NCI-H748 (cell line): ENCODE data around the gene DDX60.
A peak's percentile ranks its signal among the peaks of the same experiment; 100 is the strongest.

ENCODE experiments used
- DNase-seq: peaks from one replicate; lab custom pipeline; 2025; ENCODE audit not compliant: unreplicated experiment; lab: John Stamatoyannopoulos, UW

Gene DDX60

DNA sequence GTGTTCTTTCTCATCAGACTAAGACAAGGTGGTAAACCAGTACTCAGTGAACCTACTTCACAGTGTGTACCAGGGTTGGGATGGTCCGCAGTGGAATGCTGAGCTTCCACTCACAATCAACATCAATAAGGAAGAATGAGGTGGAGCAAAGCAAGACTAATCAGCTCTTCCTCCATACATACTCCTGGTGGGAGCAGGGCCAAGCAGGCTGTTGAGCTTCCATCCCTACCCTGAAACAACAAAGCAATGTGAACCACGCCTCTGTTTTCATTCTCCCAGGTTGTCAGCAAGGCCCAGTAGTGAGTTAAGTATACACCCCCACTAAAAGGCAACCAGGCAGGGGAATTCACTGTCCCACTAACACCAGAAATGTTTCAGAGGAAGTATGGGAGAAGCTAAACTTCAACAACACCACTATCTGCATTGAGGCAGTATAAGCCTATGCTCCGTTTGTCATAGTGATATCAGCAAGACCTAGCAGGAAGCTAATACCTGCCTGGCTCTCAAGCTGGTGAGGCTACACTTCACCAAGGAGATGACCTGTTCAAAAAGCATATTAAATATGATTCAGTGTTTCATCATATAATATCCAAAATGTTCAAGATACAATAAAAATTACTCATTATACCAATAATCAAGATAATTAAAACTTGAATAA, 109.5 kb downstream of the DDX60 start:
- no peak for DNase-seq

DNA sequence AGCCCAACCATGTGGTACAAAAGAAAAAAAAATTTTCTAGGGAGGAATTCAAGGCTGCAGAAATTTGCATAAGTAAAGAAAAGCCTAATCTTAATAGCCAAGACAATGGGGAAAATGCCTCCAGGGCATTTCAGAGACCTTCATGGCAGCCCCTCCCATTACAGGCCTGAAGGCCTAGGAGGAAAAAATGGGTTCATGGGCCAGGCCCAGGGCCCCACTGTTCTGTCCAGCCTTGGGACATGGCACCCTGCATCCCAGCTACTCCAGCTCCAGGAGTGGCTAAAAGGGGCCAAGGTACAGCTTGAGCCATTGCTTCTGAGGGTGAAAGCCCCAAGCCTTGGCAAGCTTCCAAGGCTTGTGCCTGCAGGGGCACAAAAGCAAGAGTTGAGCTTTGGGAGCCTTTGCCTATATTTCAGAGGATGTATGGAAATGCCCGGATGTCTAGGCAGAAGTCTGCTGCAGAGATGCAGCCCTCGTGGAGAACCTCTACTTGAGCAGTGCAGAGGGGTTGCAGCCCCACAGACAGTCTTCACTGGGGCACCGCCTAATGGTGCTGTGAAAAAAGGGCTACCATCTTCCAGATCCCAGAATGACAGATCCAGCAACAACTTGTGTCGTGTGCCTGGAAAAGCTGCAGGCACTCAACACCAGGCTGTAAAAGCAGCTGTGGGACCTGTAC, 115.2 kb downstream of the DDX60 start:
- DNase-seq = no peak

DNA sequence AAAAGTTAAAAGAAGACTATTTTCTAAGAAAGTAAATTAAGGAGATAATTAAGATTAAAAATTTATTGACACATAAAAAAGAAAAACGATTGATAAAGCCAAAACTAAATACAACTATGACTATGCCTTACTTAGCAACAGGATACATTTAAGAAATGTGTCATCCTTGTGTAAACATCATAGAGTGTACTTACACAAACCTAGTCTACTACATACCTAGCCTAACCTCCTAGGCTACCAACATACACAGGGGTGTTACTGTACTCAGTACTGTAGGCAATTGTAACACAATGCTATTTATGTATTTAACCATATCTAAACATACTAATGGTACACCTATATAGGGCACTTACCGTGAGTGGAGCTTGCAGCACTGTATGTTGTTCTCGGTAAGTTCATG, 117.9 kb downstream of the DDX60 start:
- DNase-seq = peak; percentile 43

DNA sequence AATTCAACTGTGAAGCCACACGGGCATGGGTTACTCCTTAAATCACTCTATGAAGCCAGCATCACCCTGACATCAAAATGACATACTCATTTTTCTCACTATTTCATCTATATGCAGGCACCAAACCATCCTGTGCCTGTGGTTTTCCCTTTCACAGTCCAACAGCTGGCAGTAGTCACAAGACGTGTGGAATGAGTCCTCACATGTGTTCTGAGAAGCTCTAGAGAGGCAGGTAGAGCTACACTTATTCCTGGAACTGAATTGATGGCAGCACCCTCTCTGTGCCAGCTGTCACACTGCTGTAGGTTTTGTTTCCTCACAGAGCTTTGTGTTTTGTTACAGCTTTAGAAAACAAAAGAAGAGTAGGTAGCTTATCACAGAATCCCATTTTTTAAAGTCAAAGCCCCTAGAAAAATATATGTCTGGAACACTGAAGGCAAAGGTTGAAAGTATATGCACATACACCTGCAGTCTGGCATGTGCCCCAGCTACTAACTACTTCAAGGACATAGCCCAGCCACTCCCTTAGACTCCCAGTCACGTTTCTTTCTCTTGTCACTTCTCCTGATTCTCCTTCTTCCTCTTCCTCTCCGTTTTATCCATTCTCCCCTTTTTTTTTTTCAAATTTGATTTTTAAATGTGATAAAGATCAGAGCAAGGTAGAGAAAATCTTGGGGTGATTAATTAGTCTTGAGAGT, 119.1 kb downstream of the DDX60 start:
- DNase-seq = no peak

DNA sequence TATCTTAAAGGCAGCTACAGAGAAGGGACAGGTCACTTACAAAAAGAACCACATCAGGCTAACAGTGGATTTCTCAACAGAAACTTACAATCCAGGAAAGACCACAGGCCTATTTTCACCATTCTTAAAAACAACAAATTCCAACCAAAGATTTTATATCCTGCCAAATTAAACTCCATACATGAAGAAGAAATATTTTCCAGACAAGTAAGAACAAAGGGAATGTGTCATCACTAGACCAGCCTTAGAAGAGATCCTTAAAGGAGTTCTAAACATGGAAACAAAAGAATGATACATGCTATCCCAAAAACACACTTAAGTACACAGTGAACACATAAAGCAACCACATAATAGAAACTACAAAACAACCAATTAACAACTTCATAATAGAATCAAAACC, 120.6 kb downstream of the DDX60 start:
- no peak for DNase-seq

DNA sequence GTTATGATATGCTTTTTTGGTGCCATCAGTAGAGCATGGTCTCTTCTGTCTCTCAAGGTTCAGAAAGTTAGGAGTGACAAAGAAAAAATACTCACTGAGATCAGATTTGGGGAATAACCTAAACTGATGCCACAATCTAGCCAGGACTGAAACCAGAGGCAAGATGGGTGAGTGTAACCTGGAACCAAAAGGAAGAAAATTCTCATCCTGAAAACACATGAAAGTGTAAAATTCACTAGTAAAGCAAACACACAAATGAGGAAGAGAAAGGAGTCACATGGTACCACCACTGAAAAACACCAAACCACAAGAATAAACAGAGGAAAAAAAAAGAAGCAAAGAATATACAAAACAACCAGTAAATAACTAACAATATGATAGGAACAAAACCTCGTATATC, 129.8 kb downstream of the DDX60 start:
- DNase-seq = no peak

- peak; percentile 13 for DNase-seq
Observed at GRCh38 chr4:168183717-168184571, 134.6 kb downstream of the DDX60 start.

GRCh38 chr4:168177546-168178149, 140.9 kb downstream of the DDX60 start:
- DNase-seq = no peak

- DNase-seq = no peak
Observed at GRCh38 chr4:168174308-168174707, 144.2 kb downstream of the DDX60 start.

DNA sequence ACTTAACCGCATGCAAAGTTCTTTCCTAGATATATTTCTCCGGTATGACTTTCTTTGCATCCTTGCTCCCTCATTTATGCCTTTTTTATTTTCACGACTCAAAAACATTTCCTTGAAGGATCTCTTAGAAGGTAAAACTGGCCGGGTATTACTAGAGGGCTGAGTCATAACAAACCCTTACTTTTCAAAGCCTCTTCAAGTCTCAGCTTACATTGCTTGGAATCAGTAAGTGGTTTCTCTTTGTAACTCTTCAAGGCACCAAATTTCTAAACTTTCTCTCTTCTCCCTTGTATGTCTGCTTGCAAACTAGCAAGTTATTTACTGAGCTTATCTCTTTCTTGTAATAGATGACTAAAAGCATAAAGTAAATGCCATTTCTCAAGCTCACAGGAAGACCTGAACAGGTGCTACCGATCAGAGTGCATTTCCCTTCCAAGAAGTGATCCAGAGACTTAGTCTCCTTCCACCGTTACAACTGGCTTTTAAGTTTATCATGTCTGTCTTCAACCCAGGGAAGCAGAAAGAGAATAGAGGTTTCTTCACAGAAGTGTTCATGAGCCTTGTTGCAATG, 150.8 kb downstream of the DDX60 start:
- no peak for DNase-seq
